GM21423 (cell line): Measurements from ENCODE around the gene TRAF3.

ENCODE experiments used
- ATAC-seq: cut with Tn5 transposase; IDR thresholded peaks from one replicate; pipeline ENCODE4 v1.9.1; 2021; ENCODE audit warnings: mild to moderate bottlenecking, moderate library complexity; ENCODE audit not compliant: unreplicated experiment

TRAF3 gene

DNA sequence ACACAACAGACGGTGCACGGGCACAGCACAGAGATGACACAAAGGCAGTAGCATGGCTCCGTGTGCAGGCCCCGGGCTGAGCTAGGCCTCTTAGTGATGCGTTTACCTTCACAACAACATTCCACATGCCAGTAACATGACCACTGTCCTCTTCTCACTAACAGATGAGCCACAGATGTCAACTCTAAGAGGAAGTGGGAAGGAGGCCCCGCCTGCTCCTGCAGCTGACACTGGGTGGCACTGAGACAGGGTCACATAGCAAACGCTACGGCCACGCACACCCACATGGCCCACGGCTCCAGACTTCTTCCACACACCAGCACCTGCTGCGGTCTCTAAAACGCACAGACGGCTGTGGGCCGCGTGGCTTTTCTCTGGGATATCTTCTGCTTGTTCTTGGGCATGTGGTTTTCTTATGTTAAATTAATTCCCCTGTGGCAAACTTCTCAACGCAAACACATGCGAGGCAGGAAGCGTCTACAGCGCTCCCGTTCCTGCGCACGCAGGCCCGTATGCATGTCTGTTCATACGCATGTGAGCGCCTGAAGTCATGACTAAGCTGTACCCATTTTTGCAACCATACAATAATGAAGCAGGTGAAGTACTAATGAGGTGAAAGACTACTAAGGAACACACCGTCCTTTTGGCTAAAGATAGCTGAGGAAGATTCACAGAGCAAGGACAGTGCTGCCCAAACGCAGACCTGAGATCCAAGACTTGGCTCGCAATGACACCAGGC is 172.0 kb downstream of the TRAF3 start:
- peak; percentile 72 for ATAC-seq

DNA sequence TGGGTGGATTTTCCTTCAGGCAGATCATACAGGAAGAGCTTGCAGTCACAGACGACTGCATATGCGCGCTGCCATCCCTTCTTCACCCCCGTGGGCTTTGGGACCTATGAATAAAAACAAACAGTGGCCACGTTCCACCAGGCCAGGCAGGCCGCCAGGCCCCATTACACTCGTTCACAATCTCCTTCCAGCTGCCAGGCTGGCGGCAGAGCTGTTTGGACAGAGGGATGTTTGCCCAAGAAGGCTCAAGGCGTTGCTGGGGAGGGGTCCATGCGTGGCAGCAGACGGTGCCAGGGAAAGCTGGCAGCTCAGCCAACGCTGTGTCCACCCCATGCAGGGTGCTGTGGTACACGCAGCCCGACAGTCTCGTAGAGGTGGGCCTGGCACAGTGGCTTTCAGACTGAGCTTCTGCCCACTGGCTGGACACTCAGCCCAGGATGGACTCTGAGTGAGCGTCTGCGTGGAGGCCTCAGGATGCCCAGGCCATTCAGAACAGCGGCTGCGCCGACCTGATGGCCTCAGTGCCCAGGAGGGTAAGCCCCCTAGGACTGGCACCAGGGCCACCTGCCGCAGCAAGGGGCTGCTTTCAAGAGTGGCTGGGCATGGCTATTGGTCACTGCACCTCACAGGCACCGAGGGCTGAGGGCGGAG is 172.7 kb downstream of the TRAF3 start:
- ATAC-seq = no peak

DNA sequence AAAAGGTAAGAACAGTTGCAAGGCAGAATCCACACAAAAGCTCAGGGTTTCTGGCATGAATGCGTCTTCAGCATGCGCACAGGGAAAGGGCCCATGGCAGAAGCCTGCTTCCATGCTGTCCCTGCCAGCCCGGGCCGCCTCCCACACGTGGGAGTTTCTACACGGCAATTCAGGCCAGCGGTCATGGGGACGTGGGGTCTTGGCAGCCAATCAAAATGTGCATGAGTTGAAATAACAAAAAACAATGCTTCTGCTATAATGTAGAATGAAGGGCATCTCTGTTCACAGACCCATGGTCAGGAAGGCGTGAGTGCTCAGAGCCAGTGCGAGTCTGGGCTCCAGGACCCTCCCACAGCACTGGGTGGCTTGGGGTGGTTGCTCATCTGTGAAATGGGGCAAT is 173.8 kb downstream of the TRAF3 start:
- no peak for ATAC-seq

DNA sequence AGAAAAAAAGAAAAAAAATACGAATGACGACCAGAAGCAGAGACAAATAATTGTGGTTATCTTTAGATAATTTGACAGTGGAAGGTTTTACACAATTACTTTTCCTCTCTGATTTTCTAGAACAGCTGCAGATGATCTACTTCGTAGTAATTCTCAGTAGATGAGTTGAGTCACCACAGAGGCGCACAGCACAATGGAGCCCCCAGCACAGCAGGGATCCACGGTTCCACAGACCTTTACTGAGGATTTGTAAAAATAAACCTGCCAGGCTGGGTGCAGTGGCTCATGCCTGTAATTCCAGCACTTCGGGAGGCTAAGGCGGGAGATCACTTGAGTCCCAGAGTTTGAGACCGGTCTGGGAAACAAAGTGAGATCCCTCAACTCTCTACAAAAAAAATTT is 174.6 kb downstream of the TRAF3 start:
- no peak for ATAC-seq

DNA sequence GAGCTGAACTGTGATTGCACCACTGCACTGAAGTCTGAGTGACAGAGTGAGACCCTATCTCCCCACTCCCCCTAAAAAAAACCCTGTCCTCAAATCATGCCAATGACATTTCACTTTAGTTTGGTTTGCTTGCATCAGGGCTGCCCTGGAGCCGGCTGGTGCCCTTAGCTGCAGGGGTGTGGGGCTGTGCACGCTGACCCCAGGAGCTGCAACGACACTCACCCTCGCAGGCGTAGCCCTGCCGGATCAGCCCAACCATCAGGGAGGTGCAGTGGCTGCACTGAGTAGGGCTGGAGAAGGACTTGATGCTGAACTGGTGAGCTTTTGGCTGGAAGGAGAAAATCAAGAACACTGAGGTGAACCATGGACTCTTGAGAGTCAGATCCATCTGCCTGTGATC is 175.0 kb downstream of the TRAF3 start:
- ATAC-seq = no peak

DNA sequence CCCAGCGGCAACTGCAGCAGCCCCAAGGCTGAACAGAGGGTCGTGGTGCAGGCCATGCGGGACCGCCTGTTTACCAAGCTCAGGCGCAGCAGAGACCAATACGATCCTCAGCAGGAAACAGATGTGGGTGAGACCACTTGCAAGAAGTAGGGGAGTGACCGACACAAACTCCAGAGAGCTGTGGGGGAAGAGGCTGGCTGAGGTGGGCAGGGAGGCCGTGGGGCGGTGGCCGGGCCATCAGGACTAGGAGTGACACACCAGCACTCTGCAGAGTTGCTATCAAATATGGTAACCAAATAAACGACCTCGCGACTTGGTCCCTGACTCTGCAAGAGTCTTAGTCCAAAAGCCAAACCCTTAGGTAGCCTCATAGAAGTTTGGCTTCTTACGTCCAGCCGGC is 175.9 kb downstream of the TRAF3 start:
- ATAC-seq = no peak

DNA sequence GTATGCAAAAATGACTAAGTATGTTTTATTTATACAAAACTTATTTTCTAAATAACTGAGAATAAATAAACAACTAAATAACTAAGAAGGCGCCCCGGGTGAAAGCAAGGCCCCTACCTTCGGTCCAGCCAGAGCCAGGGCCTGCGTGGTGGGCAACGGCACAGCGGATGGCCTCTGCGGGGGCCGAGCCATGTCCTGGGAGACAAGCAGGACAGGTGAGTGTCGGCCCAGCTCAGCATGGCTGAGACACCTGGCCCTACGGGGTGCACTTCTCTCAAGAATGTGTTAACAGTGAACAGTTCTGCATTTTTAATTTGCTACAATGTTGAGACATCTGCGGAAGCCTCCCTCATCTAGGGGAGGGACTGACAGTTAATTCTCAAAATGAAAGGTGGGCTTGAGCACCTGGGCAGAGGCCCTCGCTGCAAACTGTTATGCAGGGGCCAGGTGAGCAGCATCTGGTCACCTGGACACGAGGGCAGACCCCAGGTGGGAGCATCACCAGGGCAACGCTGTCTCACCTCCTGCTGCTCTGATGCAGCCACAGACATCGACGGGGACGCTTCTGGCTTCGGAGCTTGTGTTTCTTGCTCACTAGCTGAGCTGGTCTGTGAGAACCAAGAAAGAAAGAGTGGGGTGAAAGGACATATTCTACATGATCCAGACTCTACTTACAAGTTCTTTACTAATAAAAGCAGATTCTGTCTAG is 177.0 kb downstream of the TRAF3 start:
- no peak for ATAC-seq

DNA sequence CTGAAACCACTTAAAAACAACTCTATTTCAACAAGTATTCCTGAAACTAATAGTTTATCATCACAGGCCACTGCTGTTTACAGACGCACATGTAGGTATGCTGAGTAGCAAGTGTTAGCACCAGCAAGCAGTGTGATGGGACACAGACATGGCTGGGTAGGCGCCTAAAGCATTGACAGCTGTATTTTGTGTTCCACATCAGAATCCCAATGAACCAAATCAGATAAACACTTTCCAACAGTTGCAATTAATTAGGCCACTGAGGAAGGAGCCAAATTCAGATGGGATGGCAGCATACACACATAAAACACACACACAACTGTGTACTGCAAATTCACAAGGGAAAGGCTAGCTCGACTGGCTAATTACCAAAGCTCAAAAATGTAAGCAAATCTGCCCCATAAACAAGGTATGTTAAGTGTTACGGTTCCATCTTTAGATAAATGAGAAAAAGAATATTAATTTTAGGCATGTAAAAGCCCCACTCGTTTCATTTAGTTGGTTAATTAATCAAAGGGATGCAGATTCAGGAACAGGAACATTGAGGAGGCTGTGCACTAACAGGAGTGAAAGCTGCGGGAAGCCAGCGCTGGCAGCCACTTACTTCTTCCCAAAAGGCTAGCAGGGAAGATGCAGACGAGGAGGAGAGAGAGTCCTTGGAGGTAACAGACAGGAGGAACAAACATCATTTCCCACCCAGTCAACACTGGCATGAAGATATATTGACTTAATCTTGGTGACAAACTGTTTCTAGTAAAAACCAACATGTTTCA is 178.6 kb downstream of the TRAF3 start:
- no peak for ATAC-seq

DNA sequence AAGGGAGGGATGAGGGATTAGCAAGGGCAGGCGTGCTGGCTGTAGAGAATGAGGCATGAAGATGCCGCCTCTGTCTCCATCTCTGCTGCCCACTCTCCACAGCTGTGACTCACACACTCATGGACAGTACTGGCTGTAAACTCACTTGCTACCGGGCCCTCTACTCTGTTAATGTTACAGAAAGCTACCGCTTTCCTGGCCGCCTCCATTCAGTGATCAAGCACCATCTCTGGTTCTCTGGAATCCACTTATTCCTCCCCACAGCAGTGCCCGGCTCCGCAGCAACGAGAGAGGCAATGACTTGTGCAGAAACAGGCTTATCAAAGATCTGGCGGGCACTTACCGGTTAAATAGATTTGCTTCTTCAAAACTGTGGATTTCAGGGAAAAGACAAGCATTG is 180.0 kb downstream of the TRAF3 start:
- ATAC-seq = no peak

DNA sequence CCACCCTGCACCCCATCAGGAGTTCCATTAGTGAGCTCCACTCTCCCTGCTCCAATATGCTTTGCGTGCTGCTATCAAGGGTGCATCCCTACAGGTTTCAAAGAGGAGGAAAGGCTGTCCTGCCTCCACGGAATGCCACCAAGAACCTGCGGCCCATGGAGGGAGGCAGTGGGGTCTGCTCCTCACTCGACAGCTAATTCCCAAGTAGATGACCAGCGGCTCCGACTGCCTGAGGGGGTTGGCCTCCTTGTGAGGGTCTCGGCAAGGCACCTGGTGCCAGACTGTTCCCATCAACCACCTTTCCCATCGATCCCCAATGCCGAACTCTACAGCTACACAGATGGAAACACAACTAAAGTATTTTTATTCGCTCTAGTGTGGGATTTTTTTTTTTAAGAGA is 181.2 kb downstream of the TRAF3 start:
- no peak for ATAC-seq
